Smooth muscle cell (in vitro differentiated cells): ENCODE measurements around the gene CLEC4G. TPM values are rescaled to one million over a fixed set of nuclear protein-coding genes. Genes with fewer than 3 reads are reported as not detected.

ENCODE experiments used
- DNase-seq: peaks from one replicate; lab custom pipeline; 2025; ENCODE audit not compliant: unreplicated experiment; lab: John Stamatoyannopoulos, UW
- H2AFZ ChIP-seq: fragments of 200-600 bp; sonication (generic); 2 replicates; pipeline ENCODE4 v1.6.0; 2016; ENCODE audit warnings: antibody characterized with exemption, low read depth, mild to moderate bottlenecking
- H3F3A ChIP-seq: fragments of 200-600 bp; sonication (generic); 2 replicates; pipeline ENCODE4 v1.6.0; 2017; ENCODE audit warnings: antibody characterized with exemption, low read depth
- H3K27ac ChIP-seq: fragments of 200-600 bp; sonication (generic); 2 replicates; pipeline ENCODE4 v1.5.1; 2016; ENCODE audit warnings: low read depth, mild to moderate bottlenecking
- H3K27me3 ChIP-seq: fragments of 200-600 bp; sonication (generic); 2 replicates; pipeline ENCODE4 v1.6.1; 2016; ENCODE audit warnings: low read depth, mild to moderate bottlenecking
- H3K36me3 ChIP-seq: fragments of 200-600 bp; sonication (generic); 2 replicates; pipeline ENCODE4 v1.5.1; 2016; ENCODE audit warnings: low read depth
- H3K4me1 ChIP-seq: fragments of 200-600 bp; sonication (generic); 2 replicates; pipeline ENCODE4 v1.5.1; 2016; ENCODE audit warnings: low read depth
- H3K4me2 ChIP-seq: fragments of 200-600 bp; sonication (generic); 2 replicates; pipeline ENCODE4 v1.6.0; 2016; ENCODE audit warnings: mild to moderate bottlenecking
- H3K4me3 ChIP-seq: fragments of 200-600 bp; sonication (generic); 2 replicates; pipeline ENCODE4 v1.5.1; 2016; ENCODE audit warnings: mild to moderate bottlenecking
- H3K79me2 ChIP-seq: fragments of 200-600 bp; sonication (generic); 2 replicates; pipeline ENCODE4 v1.6.0; 2016; ENCODE audit warnings: low read depth, mild to moderate bottlenecking
- H3K9ac ChIP-seq: fragments of 200-600 bp; sonication (generic); 2 replicates; pipeline ENCODE4 v1.6.0; 2016; ENCODE audit warnings: low read depth
- H3K9me3 ChIP-seq: fragments of 200-600 bp; sonication (generic); replicated peaks from 2 replicates; pipeline ENCODE4 v1.5.1; 2016; ENCODE audit warnings: low read depth
- H4K20me1 ChIP-seq: fragments of 200-600 bp; sonication (generic); 2 replicates; pipeline ENCODE4 v1.6.0; 2016; ENCODE audit warnings: low read depth
- WGBS: methylation state at CpG from one replicate; pipeline ENCODE4 v1.1.7; 2016; ENCODE audit warnings: low lambda C conversion rate; 5-methylcytosine and 5-hydroxymethylcytosine counted together
- polyA plus RNA-seq: library from polyadenylated mRNA; unstranded; fragments of >200 nt; fragmentation: Nextera tagmentation; extraction: Ambion mirVana; gene quantifications from 2 replicates; pipeline ENCODE4 v1.2.1, GENCODE V29; 2016
- total RNA-seq: library from RNA; depleted of rRNA; stranded (reverse); fragments of >200 nt; gene quantifications from 2 replicates; pipeline ENCODE4 v1.2.3, GENCODE V29; 2014
- TF ChIP-seq, protein P1 (sequence below): fragments of 200-600 bp; sonication (generic); IDR thresholded peaks from 2 replicates; pipeline ENCODE4 v1.5.1; 2017; ENCODE audit warnings: borderline replicate concordance, mild to moderate bottlenecking, antibody characterized with exemption; ENCODE audit not compliant: insufficient read depth, poor library complexity, severe bottlenecking

Gene CLEC4G
- total and polyA plus RNA-seq, 2 experiments from 2014 or later, result not detected

DNA sequence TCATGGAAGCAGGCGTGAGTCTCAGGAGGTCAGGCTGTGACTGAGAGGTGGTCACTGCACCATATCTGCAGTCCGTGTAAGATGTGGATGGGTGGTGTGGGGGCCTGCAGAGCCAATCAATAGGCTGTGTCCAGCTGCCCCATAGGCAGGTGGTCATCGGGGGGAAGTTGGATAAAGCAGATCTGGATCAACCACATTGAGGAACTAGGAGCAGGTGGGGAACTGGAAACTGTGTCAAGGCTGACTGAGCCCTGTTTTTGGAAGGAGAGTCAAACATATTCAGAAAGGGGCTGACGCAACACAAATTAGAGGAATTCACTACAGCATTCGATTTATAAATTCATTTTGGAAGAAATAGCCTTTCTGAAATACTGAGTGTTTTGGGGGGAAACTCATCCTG, 46.2 kb upstream of the CLEC4G start:
- Histone ChIP-seq H3F3A (no peaks in the 10 kb centered on the region), H3K36me3 (no peaks in the 10 kb centered on the region), H4K20me1 (no peaks in the 10 kb centered on the region), H3K27me3 (peaks cover 15% of the 10 kb centered on the region), H3K4me3 (no peak overlapping the region), H3K9me3 (no peaks in the 10 kb centered on the region), H3K4me2 (no peak overlapping the region), H3K79me2 (no peaks in the 10 kb centered on the region), H2AFZ (no peak overlapping the region), H3K4me1 (no peaks in the 10 kb centered on the region), H3K9ac (no peak overlapping the region), H3K27ac (no peak overlapping the region)
- no peak for DNase-seq
- 92% methylated on average over 5 of the region's 5 CpGs for WGBS
- TF ChIP-seq, protein P1, sequence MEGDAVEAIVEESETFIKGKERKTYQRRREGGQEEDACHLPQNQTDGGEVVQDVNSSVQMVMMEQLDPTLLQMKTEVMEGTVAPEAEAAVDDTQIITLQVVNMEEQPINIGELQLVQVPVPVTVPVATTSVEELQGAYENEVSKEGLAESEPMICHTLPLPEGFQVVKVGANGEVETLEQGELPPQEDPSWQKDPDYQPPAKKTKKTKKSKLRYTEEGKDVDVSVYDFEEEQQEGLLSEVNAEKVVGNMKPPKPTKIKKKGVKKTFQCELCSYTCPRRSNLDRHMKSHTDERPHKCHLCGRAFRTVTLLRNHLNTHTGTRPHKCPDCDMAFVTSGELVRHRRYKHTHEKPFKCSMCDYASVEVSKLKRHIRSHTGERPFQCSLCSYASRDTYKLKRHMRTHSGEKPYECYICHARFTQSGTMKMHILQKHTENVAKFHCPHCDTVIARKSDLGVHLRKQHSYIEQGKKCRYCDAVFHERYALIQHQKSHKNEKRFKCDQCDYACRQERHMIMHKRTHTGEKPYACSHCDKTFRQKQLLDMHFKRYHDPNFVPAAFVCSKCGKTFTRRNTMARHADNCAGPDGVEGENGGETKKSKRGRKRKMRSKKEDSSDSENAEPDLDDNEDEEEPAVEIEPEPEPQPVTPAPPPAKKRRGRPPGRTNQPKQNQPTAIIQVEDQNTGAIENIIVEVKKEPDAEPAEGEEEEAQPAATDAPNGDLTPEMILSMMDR, result no peak

DNA sequence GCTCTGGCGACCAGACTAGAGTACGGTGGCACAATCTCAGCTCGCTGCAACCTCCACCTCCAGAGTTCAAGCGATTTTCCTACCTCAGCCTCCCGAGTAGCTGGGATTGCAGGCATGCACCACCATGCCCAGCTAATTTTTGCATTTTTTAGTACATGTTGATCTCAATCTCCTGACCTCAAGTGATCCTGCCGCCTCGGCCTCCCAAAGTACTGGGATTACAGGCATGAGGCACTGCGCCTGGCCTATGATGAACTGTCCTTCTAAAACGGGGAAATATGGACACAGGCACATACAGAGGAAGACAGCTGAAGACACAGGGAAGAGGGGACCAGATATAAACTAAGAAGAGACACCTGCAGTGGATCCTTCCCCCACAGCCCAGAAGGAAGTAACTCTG, 43.9 kb upstream of the CLEC4G start:
- no peak overlapping the region for H3K9ac ChIP-seq
- no peaks in the 10 kb centered on the region for H4K20me1 ChIP-seq
- no peaks in the 10 kb centered on the region for H3K36me3 ChIP-seq
- H3K79me2 ChIP-seq, result no peaks in the 10 kb centered on the region
- H2AFZ ChIP-seq, result no peak overlapping the region
- no peaks in the 10 kb centered on the region for H3K4me1 ChIP-seq
- no peak overlapping the region for H3K27ac ChIP-seq
- no peak overlapping the region for H3K4me2 ChIP-seq
- no peaks in the 10 kb centered on the region for H3K9me3 ChIP-seq
- TF ChIP-seq, protein P1, result no peak
- no peaks in the 10 kb centered on the region for H3F3A ChIP-seq
- whole genome bisulfite sequencing, result 92% methylated on average over 9 of the region's 9 CpGs
- no peak overlapping the region for H3K4me3 ChIP-seq
- DNase-seq, result no peak
- H3K27me3 ChIP-seq, result peaks cover 9% of the 10 kb centered on the region

DNA sequence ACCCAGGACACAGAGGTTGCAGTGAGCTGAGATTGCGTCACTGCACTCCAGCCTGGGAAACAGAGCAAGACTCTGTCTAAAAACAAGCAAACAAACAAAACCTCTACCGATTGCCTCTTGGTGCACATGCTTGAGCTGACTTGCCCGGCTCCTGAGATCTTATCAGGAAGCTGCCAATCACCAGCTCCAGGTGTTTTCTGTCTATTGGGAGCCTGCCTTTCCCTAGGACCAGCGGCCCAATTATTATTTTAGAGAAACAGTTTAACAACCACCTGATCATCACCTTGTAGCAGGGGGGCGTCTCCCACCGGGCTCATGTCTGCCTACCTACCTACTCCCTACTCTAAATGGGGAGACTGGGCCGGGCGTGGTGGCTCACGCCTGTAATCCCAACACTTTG, 41.9 kb upstream of the CLEC4G start:
- 82% methylated on average over 9 of the region's 9 CpGs for WGBS
- Histone ChIP-seq H3K27ac (no peak overlapping the region), H3K36me3 (no peaks in the 10 kb centered on the region), H3K9ac (no peak overlapping the region), H3K4me2 (no peak overlapping the region), H3F3A (no peaks in the 10 kb centered on the region), H3K79me2 (no peaks in the 10 kb centered on the region), H2AFZ (no peak overlapping the region), H3K4me1 (no peaks in the 10 kb centered on the region), H3K9me3 (no peaks in the 10 kb centered on the region), H4K20me1 (no peaks in the 10 kb centered on the region), H3K4me3 (no peak overlapping the region), H3K27me3 (peaks cover 9% of the 10 kb centered on the region)
- DNase-seq, result no peak
- TF ChIP-seq, protein P1, result no peak

DNA sequence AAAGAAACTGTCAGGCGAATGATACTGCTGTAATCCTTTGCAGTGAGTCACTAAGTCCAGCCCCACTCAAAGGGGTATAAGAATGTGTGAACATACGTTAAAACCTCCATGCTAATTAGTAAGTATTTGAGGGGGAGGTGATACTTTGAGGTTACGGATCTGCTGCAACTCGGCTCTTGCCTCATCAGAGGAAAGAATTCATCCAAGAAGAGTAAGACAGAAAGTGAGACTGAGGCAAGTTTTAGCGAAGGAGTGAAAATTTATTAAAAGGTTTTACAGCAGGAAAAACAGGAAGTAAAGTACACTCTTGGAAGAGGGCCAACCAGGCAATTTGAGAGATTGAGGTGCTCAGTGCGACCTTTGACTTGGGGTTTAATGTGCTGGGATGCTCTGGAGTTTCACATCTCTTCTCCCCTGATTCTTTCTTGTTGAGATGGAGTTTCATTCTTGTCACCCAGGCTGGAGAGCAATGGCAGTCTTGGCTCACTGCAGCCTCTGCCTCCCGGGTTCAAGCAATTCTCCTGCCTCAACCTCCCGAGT, 40.9 kb upstream of the CLEC4G start:
- TF ChIP-seq, protein P1, result no peak
- no peaks in the 10 kb centered on the region for H3F3A ChIP-seq
- no peaks in the 10 kb centered on the region for H3K36me3 ChIP-seq
- H4K20me1 ChIP-seq, result no peaks in the 10 kb centered on the region
- no peak overlapping the region for H3K9ac ChIP-seq
- no peak overlapping the region for H2AFZ ChIP-seq
- H3K9me3 ChIP-seq, result no peaks in the 10 kb centered on the region
- DNase-seq, result no peak
- H3K27ac ChIP-seq, result no peak overlapping the region
- peaks cover 12% of the 10 kb centered on the region for H3K27me3 ChIP-seq
- H3K4me3 ChIP-seq, result no peak overlapping the region
- WGBS, result 34% methylated on average over 8 of the region's 8 CpGs
- H3K4me1 ChIP-seq, result no peaks in the 10 kb centered on the region
- H3K79me2 ChIP-seq, result no peaks in the 10 kb centered on the region
- peak overlapping the region; percentile 19 for H3K4me2 ChIP-seq
